Non-pigmented ciliary epithelial cell (primary cell): ENCODE measurements around the gene CYFIP2.
A peak's percentile ranks its signal among the peaks of the same experiment; 100 is the strongest.

Experiments
- DNase-seq: peaks from one replicate; pipeline ENCODE4 v3.0.0-alpha.2; 2010; ENCODE audit warnings: low read depth

CYFIP2 gene

DNA sequence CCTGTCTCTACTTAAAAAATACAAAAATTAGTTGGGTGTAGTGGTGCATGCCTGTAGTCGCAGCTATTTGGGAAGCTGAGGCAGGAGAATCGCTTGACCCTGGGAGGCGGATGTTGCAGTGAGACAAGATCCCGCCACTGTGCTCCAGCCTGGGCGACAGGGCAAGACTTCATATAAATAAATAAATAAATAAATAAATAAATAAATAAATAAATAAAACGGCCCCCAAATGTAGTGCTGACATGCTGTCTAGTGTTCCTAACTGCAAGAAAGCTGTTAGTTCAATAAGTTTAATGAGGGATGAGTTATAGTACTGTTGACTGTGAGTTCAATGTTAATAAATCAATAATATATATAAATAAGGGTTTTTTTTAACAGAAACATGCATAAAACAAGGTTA lies 7.5 kb upstream of the CYFIP2 start:
- no peak for DNase-seq

DNA sequence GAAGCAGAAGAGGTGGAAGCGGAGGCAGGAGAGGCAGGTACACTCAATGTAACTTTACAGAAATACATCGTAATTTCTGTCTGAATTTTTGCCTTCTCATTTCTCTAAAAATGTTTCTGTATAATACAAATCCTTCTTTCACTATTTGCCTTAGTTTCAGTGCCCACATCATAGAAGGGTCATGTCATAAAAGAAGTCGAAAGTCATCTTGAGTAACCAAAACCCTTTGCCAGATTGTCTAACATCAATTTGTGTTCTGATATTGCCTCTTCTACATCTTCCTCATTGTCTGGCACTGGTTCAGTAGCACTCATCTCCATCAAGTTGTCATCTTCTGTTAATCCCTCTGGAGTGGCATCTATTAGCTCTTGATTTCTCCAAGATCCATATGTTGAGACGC lies 6.2 kb upstream of the CYFIP2 start:
- no peak for DNase-seq

DNA sequence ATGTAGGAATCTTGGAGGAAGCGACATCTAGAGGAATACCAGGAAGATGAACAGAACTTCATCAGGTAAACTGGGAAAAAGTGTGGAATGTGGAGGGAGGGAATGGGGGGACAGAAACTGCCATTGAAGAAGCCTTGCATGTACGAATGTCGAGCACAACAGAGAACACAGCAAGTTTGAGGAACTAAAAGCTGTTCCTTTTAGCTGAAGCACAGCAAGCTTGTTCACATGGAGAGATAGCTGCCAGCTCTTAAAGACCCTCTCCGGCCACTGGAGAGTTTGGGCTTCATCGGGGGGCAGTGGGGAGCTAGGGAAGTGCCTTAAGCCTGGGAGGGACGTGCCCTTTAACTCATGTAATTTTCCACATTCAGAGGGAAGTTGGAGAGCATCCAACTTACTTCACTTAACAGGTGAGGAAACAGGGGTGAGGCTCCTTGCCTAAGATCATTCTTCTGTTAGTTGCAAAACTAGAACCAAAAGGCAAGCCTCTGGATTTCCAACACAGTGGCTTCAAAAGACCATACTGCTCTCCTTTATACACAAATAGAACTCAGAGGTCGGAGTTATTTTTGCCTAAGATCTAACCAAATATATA lies 2.3 kb upstream of the CYFIP2 start:
- no peak for DNase-seq

DNA sequence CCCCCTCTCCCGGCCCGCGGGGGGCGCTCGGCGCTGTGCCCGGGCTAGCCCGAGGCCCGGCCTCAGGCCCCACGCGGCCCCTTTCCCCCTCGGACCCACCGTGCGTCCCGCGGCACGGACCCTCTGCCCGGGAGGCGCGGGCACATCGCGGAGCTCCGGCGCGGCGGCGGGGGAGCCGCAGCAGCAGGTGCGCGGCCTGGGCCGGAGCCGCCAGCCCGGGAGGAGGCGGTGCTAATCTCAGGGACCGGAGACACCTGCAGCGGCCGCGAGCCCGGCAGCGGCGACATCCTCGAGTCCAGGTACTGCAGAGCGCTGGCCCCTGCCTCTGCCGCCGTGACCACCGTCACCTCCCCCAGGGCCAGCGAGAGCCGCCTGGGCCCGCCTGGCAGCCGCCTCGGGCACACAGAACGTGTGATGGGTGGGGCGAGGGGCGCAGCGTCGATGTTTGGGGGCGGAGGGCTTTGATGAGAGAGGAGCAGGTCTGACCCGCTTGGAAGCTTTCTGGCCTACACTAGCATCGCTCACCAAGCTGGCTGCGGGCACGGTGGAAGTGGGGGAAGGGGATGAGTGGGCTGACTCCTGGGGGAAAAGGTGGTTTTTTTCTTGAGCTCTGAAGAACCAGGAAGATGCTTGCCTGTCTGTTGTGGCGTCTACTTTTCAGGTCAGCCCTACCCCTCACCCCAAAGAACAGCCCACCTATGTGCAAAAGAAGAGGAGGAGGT lies 524 bp downstream of the CYFIP2 start:
- DNase-seq: no peak

DNA sequence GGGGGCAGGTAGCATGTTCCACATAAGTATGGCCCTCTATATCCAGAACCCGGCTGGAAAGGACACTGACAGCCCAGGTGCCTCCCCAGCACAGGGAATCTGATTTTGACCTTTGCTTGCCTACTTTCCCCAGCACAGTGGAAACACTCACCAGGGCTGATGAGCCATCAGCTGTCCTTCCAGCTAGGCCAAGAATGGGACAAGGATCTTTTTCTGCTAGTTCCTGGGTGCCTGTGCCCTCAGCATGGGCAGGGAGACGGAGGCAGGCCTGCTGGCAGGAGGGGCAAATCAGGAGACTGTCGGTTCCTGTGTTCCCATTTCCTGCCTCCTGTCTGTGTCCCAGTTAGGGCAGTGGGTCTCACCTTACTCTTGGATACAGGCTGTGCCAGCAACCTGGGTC lies 1.1 kb downstream of the CYFIP2 start:
- DNase-seq: no peak

DNA sequence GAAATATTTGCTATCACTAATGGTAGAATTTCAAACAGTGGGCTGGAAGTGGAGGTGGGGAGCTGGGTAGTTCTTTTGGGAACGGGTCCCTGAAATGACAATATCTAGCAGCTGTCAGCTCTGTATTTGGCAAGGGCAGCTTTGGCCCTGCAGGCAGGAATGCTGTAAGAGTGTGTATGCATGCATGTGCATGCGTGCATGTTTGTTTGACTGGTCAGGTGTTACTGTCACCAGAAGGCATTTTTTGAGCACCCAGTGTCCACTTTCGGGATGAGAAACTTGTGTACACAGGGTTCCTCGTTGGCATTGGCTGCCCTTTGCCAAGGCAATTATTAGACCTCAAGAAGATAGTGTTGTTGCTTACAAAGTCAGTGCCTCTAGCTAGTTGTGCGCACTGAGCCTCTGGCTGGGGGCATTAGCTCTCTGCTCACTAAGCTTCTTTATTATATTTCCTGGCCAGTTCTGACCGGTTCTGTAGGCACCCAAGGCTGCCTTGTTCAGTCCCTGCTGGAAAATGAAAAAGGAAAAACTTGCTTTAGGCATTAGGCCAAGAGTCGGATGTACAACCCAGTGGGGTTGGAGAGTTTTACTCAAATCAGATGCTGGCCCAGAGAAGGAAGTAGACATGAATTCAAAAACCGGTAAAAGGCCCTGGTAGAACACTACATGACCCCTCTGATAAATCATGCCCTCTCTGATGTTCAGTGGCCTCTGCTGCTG lies 2.0 kb downstream of the CYFIP2 start:
- no peak for DNase-seq

DNA sequence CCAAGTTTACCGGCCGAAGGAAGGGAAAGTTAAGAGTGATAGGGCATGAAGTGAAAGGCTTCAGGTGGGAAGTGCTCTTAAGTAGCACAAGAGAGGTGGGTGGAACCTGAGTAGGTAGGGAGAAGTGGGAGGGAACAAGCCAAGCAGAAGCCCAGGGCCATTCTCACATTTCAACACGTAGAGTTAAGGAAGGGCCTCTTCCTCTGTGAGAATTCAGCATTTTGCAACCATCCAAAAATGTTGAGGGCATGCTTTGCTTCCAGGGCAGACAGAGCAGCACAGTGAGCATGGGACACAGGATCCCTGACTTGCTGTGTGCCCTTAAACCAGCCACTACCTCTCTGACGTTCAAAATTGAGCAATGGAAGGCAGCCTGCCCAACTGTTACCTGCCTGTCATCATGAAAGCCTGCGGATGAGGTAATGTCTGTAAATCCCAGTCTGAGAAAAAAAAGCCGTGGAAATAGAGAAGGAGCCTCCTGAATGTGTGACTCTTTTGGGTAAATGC lies 3.3 kb downstream of the CYFIP2 start:
- DNase-seq: no peak

DNA sequence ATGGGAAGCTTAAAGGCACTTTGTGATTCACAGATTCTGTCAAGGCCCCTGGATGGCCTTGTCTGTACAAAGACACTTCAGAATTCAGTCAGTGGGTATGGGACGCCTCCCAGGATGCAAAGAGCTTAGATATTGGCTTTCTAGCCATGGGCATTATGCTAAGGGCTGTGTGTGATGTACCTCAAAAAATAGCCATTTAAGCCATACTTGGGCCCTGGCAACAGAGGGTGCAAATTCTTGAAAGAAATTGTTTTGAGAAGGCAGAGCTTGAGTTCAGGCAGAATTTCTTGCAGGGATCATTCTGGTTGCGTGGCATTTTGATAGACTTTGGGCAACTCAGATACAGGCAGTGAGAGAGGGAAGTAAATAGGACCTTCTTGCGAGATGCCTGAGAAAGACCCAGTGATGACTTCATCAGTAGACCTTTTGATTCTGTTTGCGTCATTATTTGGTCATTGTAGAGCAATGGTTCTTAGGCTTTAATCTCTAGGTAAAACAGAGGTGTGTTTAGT lies 3.9 kb downstream of the CYFIP2 start:
- DNase-seq: no peak

DNA sequence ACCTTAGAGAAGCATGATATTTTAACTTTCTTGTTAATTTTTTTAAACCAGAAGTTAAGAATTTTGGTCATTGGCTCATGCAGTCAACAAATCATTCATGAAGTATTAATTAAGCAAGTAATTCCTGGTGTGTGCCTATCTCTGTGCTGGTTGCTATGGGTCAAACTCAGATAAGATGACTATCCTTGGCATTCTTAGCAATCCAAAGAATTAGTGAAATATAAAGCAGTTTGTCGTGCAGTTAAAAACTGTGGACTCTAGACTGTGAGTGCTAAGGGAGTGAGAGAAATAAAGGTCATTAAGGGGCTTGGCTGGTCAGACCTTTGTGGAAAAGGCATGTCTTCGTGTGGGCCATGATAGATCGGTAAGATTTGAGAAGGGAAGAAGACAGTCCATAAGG lies 4.8 kb downstream of the CYFIP2 start:
- DNase-seq: no peak

DNA sequence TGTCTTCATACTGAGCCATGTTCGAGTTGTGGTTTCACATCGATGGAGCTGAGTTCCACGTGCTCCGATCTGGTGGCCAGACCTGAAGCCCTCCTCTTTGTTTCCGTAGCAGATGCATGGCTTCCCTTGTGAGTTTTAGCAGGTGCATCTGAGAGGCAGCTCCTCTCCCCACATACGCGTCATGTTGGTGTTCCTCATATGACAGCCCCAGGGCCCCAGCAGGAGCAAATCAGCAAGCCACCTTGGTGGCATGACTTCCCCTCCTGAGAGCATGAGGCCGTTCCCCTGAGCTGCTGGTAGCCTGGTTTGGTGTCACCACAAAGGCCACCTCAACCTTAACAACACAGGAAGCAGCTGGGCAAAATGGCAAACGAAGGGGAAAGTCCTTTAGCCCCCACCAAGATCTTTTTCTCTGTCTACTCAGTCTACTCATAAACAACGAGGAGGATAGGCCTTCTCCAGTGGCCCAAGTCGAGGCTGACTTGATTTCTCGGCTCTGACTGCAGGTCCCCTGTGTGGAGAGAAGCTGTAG lies 5.9 kb downstream of the CYFIP2 start:
- DNase-seq: no peak

DNA sequence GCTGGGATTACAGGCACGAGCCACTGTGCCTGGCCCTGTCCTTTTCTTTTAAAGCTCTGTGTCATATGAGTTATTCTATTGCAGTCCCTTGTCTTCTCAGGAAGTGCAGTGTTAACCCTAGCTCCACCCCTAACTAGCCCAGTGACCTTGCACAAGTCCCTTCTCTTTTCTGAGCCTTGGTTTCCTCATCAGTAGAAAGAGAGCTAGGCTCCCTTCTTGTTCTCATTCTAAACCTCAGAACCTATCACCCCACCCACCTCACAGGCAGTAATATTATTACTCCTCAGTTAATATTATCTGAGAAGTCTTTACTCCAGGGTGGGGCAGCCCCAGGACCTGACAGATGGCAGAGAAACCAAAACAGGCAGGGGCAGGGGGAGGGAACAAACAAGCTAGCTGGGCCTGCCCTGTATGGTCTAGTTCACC lies 7.2 kb downstream of the CYFIP2 start:
- DNase-seq: no peak

DNA sequence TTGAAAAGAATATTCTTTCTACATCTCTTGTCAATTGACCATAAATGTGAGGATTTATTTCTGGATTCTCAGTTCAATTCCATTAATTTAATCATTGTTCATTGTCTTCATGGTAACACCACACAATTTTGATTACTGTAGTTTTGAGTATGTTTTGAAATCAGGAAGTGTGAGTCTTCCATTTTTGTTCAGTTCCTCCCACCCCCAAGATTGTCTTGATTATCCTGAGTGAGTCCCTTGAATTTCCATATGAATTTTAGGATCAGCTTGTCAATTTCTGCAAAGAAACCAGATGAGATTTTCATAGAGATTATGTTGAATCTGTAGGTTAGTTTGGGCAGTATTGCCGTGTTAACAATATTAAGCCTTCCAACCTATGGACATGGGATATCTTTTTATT lies 9.5 kb downstream of the CYFIP2 start:
- DNase-seq: no peak

DNA sequence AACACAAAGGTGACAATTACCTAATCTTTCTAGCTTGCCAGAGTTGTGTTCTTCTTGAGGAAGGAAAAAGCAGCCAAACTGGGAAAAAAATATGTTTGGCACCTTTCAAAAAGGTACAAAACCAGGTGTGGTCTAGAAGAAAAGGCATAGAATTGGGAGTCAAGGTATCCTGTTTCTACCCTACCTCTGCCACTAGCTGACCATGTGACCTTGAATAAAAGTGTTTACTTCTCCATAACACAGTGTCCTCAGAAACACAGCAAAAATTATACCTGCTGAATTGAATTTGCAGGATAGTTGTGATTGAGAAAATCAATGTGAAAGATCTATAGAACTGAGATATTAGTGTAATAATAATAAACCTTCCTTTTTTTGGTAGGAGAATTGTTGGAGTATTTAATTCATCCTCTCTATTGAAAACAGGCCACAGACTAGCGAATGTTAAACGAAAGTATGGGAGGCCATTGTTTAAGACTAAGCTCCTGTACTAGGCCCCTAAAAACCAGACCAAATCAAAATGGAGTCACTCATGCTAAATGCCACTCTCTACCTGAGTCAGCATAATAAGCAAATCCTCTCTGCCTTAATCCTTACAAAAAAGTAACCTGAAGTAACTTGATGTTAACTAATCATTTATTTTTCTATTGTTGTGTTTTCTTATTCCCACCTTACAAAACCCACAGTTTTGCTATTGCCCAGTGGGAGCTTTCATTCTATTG lies 12.6 kb downstream of the CYFIP2 start:
- no peak for DNase-seq

DNA sequence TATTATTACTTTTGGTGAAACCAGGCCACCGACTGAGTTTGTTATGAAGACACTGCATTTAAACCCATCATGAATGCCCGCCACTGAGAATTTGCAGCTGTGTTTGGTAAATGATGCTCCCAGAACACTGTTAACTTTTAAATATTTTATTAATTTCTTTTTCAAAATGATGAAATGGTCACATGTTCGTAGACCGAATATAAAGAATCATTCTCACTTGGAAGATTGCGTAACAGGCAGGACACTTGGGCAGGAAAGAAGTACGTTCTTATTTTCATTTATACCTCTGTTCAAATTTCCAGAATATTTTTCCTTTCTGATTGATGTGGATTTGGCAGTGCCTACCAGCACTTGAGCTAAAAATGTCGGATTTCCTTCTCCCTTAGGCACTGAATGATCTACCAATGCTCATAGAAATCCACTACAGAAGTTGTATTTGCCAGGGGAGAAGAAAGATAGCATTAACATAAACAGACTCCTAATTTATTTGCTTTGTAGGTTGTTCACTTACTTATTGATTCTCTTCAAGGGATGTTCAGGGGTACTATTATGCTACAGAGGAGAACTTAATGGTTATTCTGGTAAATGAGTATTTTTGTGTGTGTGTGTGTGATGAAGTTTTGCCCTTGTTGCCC lies 13.8 kb downstream of the CYFIP2 start:
- no peak for DNase-seq

DNA sequence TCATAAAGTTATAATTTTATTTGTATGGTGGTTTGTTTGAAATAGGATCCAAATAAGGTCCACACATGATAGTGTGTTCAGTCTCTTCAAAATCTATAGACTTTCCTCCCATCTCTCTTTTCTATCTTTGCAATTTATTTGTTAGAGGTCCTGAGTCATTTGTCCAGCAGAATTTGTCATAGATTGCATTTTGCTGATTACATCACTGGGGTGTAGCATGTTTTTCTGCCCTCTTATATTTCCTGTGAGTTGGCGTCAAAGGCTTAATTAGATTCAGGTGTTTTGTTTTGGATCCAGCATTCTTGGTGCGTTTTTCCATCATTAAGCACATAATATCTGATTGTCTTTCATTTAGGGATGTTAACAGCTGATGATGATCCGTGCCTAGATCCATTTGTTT lies 15.0 kb downstream of the CYFIP2 start:
- DNase-seq: peak; percentile 27

DNA sequence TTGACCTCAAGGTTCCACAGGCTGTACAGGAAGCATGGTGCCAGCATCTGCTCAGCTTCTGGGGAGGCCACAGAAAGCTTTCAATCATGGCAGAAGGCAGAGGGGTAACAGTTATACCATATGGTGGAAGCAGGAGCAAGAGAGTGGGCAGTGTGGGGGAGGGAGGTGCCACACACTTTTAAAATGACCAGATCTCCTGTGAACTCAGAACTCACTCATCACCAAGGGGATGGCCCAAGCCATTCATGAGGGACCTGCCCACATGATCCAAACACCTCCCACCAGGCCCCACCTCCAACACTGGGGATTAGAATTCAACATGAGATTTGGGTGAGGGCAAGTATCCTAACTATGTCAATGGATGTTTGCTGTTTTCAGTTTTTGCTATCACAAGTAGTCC lies 16.2 kb downstream of the CYFIP2 start:
- DNase-seq: no peak

DNA sequence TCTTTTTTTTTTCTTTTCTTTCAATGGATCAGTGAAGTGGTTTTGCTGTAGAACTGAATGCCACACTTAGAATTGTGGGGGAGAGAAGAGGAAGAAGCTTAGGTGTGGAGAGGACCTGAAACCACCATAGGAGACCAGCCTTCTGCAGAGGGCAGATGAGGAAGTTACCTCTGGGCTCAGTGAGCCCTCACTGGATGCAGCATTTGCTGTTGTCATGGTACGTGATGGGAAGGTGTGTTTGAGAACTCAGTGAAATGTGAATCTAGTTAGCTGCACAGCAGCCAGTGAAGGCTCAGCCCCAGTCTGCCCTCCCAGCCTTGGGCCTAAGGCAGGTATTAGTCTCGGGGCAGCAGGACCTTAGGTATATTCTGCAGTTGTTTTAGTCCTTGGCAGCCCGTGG lies 17.5 kb downstream of the CYFIP2 start:
- DNase-seq: no peak

DNA sequence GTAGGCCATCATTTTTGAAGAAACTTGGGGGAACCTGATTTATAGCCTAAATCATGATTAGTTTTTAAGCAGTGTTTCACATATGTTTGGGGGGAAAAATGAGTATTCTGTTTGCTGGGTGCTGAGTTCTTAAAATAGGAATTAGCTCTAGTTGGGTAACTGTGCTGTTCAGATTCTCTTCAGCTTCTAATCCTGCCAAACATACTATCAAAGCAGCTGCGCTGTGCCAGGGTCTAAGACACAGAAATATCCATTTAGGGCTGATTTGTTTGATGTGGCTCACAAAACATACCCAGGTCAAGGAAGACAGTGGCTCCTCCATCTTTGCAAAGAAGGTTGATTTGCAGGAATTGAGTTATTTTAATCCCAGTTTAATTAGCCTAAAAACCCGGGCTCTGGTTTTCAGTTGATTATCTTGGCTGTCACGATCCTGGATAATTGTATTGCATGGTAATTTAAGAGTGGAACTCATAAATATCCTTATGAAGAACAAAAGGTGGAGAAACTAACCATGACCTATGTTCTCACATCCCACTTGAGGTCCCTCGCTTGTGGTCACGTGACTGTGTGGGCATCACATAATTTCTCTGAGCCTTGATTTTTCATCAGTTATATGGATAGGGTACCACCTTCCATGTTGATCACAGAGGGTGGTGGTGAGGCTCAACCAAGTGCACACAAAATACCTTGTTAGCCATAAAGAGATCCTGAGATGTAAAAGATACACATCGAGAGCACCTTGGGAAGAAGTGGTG lies 18.7 kb downstream of the CYFIP2 start:
- DNase-seq: no peak

DNA sequence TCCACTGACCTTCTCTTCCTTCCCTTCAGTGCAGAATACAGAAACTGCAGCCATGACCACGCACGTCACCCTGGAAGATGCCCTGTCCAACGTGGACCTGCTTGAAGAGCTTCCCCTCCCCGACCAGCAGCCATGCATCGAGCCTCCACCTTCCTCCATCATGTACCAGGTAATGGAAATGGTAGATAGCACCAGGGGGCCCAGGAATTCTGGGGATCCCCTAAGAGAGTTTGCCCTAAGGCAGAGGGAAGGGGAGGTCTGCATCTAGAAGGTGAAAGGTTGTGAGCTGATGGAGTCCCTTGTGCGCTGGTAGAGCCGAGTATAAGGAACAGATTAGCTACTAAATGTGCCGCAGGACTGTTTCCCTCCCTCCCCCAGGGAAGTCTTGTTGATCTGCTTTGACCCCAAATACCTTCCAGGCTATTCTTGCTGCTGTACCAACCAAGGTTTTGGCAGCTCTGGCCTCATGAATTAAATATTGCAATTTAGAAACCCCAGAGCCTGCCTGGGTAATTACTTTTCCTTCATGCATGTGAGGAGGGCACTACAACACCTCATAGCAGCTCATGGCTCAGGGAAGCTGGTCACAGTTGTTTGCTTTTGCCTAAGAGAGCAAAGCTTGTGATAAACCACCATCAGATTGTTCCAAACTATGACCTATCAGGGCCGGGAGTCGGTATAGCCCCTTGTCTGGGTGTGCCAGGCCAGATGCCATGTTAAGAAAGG lies 19.6 kb downstream of the CYFIP2 start:
- DNase-seq: no peak

DNA sequence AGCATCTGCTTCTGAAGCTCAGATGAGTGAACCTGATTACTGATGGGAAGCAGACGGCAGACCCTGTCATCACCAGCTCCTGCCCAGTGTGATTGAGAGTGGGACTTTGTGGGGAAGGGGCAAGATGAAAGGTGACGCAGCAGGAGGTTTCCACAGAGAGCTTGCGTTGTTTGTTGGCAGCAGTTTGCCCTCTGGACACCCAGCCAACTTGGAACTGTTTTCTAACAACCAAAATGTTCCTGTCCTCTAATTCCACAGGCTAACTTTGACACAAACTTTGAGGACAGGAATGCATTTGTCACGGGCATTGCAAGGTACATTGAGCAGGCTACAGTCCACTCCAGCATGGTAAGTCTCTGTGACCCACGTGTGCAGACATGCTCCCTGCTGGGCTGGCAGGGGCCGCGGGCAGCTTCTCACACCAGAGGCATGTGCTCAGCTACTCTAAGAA lies 20.9 kb downstream of the CYFIP2 start:
- no peak for DNase-seq
